Left hindlimb (tissue), 1 donor: ENCODE data around the gene CLC.
"Not testable (repeated sequence)": the region's sequence is repeated elsewhere in the genome, so short reads cannot be mapped to it uniquely, and the experiment has no call there.

ENCODE experiments used
- DNase-seq: peaks from one replicate; pipeline ENCODE4 v3.0.0-alpha.2; 2018

CLC gene

DNA sequence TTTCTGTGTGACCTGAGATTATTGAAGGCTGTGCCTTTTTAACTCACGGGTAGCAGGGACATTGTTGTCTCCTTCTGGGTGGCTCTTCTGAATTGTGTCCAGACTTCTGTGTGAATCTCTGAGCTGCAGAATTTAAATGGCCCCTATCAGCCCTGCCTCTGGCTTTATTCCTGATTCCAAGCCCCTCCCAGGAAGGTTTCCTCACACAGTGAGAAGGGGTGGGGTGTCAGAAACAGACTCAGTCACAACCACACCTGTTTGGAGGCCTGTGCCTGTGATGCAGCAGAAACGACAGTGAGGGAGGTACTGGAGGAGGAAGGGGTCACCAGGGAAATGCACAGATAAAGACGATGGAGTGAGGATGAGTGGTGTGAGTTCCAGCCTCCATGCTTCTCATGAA is at the start of gene CLC:
TSS of gene CLC (minus strand) at position 139 of the 400 bp plus-strand sequence. CDS start at position 62, 77 bp downstream.
- no peak for DNase-seq

DNA sequence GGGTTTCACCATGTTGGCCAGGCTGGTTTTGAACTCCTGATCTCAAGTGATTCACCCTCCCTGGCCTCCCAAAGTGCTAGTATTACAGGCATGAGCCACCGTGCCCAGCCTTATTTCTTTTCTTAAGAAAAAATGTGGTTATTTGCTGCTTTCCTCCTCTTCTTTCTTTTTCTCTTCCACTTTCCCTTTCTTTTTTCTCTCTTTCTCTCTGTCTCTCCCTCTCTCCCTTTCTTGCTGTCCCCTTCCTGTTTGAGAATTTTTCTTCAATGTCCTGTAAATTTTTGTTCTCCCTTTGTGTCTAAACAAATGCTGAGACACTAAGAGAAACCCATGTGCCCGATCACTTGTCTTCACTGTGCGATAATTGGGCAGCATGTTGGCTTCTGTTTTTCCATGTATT is 43.1 kb upstream of the CLC start:
- no peak for DNase-seq

DNA sequence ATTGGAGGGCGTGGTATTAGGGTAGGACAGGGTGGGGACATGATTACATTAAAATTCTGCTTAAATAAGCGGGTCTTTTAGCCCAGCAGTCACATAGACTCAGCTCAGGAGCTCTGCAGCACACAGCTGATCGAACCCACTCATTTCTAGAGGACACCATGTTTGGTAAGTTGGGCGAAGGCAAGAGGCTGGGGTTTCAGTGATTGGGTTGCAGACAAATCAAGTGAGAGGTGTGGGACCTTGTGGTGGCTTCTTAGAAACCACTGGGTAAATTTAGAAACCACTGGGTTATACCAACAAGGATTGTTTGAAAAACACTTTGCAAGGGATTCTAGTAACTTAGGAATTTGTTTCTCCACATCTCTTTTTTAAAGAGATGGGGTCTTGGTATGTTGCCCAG is 40.9 kb upstream of the CLC start, which contains the start of gene LEUTX:
TSS of gene LEUTX (plus strand) at position 92 of the 400 bp plus-strand sequence. CDS start at position 159, 67 bp downstream.
- DNase-seq = no peak

GRCh38 chr19:39768786-39769185 is 31.0 kb upstream of the CLC start:
- DNase-seq = no peak

DNA sequence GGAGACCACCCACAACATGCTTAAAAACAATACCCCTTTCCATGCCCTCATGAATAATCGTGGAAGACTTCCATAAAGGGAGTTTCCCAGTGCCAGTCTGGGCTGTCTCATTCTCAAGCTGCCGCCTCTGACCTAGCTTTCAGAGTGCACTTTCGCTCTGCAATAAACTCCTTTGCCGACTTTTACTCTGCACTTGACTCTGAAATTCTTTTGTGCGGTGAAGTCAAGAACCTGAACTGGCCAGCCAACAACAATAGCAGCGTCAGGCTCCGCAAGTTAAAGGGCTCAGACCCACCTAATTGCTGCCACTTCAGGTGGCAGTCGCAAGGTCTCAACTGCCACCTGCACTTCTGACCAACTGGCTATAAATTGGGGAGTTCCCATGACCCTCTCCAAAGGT is 30.5 kb upstream of the CLC start:
- DNase-seq = no peak

GRCh38 chr19:39765091-39766076 is 27.6 kb upstream of the CLC start:
- DNase-seq = no peak

- DNase-seq = not testable (repeated sequence)
These were observed 24.0 kb upstream of the CLC start for GRCh38 chr19:39761851-39762250.

DNA sequence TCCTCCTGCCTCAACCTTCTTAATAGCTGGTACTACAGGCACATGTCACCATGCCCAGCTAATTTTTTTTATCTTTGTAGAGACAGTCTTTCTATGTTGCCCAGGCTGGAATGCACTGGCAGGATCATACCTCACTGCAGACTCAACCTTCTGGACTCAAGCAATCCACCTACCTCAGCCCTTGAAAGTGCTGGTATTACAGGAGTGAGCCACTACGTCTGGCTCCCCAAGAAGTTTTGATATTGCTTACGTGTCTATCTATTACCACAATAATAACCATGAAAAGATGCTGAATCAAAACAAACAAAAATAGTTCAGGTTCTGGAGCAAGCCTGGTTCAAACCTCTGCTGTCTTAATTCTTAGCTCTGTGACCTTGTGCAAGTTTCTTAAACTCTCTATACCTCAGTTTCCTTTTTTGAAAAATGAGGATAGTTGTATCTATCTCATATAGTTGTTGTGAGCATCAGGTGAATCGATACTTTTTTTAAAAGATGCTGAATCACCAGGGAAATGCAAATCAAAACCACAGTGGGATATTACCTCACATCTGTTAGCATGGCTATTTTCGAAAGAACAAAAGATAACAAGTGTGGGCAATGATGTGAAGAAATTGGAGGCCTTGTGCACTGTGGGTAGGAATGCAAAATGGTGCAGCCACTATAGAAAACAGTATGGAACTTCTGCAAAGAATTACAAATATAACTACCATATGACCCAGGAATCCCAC is 21.8 kb upstream of the CLC start:
- no peak for DNase-seq

GRCh38 chr19:39754971-39755370 is 17.1 kb upstream of the CLC start:
- DNase-seq = no peak

- DNase-seq = no peak
These were observed 16.7 kb upstream of the CLC start for GRCh38 chr19:39754544-39754943.

- no peak for DNase-seq
These were observed 15.0 kb upstream of the CLC start for GRCh38 chr19:39752795-39753194.

GRCh38 chr19:39752390-39752789 is 14.6 kb upstream of the CLC start:
- no peak for DNase-seq

DNA sequence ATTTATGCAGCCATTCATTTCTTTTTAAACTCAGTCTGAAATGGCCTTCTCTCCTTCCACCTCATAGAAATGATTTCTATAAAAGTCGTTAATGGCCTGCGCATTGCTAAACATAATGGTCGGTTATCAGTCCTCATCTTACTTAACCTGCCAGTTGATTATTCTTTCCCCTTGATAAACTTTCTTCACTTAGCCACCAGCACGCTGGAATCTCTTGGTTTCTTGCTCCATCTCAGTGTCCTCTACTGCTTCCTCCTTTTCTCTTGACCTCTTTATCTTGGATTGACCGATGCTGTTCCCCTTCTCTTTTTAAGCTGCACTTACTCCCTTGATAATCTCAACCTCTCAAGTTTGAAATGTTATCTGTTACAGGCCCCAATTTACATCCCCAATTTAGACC is 12.2 kb upstream of the CLC start:
- no peak for DNase-seq

GRCh38 chr19:39746836-39747529 is 9.2 kb upstream of the CLC start:
- no peak for DNase-seq

- no peak for DNase-seq
These were observed 7.8 kb upstream of the CLC start for GRCh38 chr19:39745643-39746042.

- DNase-seq = no peak
These were observed 2.6 kb upstream of the CLC start for GRCh38 chr19:39740395-39740794.

DNA sequence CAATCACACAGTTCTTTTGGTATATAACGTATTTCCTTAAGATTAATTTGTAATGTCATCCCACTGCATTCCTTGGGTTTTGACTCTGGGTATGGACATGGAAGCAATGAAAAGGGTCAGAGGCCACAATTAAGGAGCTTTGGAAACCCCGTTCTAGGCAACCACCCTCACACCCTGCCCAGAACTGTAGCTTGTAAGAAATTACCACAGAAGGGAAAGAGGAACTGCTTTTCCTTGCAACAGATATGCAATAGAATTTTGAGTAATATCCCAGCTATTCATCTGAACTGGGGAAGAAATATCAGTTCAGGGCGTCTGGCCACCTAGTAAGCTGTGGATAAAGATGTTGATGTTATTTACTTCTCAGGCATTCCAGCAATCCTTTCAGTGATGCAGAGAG is 985 bp upstream of the CLC start:
- no peak for DNase-seq

DNA sequence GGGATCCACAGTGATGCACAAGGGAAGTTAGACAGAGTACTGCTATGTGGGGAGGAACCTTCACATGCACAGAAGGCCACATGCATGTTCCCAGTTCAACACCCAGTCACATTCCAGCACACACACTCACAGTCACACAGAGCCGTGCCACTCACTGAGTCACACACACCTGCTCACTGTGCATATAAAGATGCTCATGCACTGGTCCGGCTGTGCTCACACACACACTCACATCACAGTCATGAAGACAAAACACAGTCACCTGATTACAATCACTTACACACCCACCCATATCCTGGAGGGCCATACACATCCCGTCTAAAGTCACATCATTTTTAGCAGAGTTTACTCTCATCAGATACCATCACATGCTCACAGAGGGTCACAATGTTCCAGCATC is 478 bp downstream of the CLC start:
- DNase-seq = no peak

GRCh38 chr19:39736088-39736487 is 1.7 kb downstream of the CLC start:
- DNase-seq = no peak

DNA sequence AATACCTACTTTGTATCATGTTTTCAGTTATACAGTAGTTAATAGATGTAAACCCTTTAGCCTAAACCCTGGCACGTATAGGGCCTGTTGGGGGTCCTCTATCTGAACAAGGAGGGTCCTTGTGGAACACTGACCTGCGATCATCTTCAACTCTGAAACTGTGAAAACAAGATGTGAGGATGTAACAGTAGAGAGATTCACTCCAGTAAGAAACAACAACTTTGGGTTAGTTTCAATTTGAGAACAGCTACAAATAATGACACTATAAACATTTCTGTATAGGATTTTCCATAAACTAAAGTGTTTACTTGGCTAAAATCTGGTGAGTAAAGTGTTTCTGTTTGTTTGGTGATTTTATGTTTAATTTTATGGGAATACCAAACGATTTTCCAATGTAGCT is 2.1 kb downstream of the CLC start:
- DNase-seq = no peak

DNA sequence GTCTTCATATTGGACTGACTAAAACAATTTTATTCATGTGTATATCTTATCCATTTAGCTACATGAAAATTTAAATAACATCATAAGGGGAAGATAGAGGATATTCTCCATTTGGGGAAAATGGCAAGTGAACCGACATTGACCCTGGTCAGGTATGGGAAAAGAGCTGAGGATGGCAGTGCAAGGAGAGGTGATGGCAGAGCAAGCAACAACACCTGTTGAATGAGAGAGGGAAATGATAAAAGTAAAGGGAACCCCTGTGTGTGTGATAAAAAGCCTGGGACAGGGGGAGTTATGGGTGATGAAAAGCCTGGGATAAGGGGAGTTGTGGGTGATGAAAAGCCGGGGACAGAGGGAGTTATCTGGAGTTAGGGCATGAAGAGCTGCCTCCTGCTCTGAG is 4.0 kb downstream of the CLC start:
- no peak for DNase-seq

- DNase-seq = no peak
These were observed 6.1 kb downstream of the CLC start for GRCh38 chr19:39731685-39732084.

DNA sequence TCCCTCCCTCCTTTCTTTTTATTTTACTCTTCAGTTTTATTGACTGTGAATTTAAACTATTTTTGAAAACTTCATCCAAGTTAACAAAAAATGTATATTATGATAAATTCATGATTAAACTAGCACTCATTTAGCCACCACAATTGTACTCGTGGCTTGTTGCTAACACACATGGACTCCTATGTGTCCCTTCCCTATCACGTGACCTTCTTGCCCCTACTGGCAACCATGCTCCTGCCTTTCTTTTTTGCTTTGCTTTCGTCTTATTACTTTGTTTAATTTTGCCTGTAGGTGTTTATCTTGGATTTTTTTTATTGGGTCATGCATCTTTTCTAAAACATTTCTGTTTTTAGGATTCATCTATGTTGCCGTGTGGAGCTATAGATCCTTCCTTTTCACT is 8.2 kb downstream of the CLC start:
- no peak for DNase-seq
